SK-N-SH (cell line): Measurements from ENCODE around the gene SETBP1.

ENCODE experiments used
- CHD2 ChIP-seq: fragments of 150-350 bp; IDR thresholded peaks from 2 replicates; pipeline ENCODE4 v1.6.1; 2018; ENCODE audit warnings: low read length; ENCODE audit not compliant: partially characterized antibody
- FOSL2 ChIP-seq: IDR thresholded peaks from 2 replicates; pipeline ENCODE4 v1.4.0; 2012; ENCODE audit warnings: low read depth, mild to moderate bottlenecking, moderate library complexity, borderline replicate concordance
- POLR2AphosphoS5 ChIP-seq: IDR thresholded peaks from 2 replicates; pipeline ENCODE4 v1.6.1; 2012; ENCODE audit warnings: low read depth, low read length
- RAD21 ChIP-seq: IDR thresholded peaks from 2 replicates; pipeline ENCODE4 v1.6.1; 2012; ENCODE audit warnings: mild to moderate bottlenecking, low read length
- RCOR1 ChIP-seq: fragments of 150-350 bp; IDR thresholded peaks from 2 replicates; pipeline ENCODE4 v1.6.1; 2017; ENCODE audit warnings: antibody characterized with exemption, low read length
- RXRA ChIP-seq: IDR thresholded peaks from 2 replicates; pipeline ENCODE4 v1.4.0; 2012; ENCODE audit warnings: low read depth, mild to moderate bottlenecking, borderline replicate concordance
- TAF1 ChIP-seq: IDR thresholded peaks from 2 replicates; pipeline ENCODE4 v1.6.1; 2012; ENCODE audit warnings: low read depth, mild to moderate bottlenecking, low read length, moderate library complexity, borderline replicate concordance
- YY1 ChIP-seq: IDR thresholded peaks from 2 replicates; pipeline ENCODE4 v1.4.0; 2012; ENCODE audit warnings: low read depth, mild to moderate bottlenecking
- TF ChIP-seq, protein P1 (sequence below): fragments of 200-600 bp; sonication (generic); IDR thresholded peaks from 2 replicates; pipeline ENCODE4 v1.6.1; 2017; ENCODE audit warnings: antibody characterized with exemption, mild to moderate bottlenecking, moderate library complexity
- TF ChIP-seq, protein P2 (sequence below): IDR thresholded peaks from 2 replicates; pipeline ENCODE4; 2012
- TF ChIP-seq, protein P3 (sequence below): IDR thresholded peaks from 2 replicates; pipeline ENCODE4 v1.4.0; 2012; ENCODE audit warnings: low read depth, borderline replicate concordance
- TF ChIP-seq, protein P4 (sequence below): IDR thresholded peaks from 2 replicates; pipeline ENCODE4 v1.6.1; 2012; ENCODE audit warnings: mild to moderate bottlenecking, low read depth, low read length, moderate library complexity
- TF ChIP-seq, protein P5 (sequence below): IDR thresholded peaks from 2 replicates; pipeline ENCODE4 v1.4.0; 2012; ENCODE audit warnings: low read depth
- TF ChIP-seq, protein P6 (sequence below): fragments of 150-350 bp; IDR thresholded peaks from 2 replicates; pipeline ENCODE4 v1.6.1; 2017; ENCODE audit warnings: antibody characterized with exemption, low read length, low read depth, borderline replicate concordance

DNA sequence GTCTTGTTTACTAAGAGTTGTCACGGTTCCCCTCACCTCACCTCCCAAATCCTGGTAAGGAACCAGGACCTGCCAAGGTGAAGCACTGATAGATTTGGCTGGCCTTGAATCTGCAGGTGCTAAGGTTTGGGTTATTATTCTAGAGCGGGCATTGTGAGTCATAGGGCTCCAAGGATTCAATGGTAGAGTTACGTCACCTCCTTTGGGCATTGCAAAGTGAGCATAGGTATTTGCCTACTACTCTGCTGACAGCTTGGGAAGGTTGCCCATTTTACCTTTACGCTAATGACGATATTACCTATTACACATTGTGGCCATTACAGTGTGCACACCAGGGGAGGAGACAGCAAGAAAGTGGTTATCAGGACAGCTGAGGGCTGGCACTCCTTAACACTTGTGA is 59.3 kb downstream of the SETBP1 start:
- TF ChIP-seq, protein P1, sequence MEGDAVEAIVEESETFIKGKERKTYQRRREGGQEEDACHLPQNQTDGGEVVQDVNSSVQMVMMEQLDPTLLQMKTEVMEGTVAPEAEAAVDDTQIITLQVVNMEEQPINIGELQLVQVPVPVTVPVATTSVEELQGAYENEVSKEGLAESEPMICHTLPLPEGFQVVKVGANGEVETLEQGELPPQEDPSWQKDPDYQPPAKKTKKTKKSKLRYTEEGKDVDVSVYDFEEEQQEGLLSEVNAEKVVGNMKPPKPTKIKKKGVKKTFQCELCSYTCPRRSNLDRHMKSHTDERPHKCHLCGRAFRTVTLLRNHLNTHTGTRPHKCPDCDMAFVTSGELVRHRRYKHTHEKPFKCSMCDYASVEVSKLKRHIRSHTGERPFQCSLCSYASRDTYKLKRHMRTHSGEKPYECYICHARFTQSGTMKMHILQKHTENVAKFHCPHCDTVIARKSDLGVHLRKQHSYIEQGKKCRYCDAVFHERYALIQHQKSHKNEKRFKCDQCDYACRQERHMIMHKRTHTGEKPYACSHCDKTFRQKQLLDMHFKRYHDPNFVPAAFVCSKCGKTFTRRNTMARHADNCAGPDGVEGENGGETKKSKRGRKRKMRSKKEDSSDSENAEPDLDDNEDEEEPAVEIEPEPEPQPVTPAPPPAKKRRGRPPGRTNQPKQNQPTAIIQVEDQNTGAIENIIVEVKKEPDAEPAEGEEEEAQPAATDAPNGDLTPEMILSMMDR, result no peak
- TF ChIP-seq RCOR1 (no peak), CHD2 (no peak), POLR2AphosphoS5 (no peak), YY1 (no peak), RXRA (no peak), FOSL2 (no peak), TAF1 (no peak), RAD21 (no peak)
- TF ChIP-seq, protein P2, sequence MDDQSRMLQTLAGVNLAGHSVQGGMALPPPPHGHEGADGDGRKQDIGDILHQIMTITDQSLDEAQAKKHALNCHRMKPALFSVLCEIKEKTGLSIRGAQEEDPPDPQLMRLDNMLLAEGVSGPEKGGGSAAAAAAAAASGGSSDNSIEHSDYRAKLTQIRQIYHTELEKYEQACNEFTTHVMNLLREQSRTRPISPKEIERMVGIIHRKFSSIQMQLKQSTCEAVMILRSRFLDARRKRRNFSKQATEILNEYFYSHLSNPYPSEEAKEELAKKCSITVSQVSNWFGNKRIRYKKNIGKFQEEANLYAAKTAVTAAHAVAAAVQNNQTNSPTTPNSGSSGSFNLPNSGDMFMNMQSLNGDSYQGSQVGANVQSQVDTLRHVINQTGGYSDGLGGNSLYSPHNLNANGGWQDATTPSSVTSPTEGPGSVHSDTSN, result no peak
- TF ChIP-seq, protein P3, sequence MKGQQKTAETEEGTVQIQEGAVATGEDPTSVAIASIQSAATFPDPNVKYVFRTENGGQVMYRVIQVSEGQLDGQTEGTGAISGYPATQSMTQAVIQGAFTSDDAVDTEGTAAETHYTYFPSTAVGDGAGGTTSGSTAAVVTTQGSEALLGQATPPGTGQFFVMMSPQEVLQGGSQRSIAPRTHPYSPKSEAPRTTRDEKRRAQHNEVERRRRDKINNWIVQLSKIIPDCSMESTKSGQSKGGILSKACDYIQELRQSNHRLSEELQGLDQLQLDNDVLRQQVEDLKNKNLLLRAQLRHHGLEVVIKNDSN, result no peak
- TF ChIP-seq, protein P4, sequence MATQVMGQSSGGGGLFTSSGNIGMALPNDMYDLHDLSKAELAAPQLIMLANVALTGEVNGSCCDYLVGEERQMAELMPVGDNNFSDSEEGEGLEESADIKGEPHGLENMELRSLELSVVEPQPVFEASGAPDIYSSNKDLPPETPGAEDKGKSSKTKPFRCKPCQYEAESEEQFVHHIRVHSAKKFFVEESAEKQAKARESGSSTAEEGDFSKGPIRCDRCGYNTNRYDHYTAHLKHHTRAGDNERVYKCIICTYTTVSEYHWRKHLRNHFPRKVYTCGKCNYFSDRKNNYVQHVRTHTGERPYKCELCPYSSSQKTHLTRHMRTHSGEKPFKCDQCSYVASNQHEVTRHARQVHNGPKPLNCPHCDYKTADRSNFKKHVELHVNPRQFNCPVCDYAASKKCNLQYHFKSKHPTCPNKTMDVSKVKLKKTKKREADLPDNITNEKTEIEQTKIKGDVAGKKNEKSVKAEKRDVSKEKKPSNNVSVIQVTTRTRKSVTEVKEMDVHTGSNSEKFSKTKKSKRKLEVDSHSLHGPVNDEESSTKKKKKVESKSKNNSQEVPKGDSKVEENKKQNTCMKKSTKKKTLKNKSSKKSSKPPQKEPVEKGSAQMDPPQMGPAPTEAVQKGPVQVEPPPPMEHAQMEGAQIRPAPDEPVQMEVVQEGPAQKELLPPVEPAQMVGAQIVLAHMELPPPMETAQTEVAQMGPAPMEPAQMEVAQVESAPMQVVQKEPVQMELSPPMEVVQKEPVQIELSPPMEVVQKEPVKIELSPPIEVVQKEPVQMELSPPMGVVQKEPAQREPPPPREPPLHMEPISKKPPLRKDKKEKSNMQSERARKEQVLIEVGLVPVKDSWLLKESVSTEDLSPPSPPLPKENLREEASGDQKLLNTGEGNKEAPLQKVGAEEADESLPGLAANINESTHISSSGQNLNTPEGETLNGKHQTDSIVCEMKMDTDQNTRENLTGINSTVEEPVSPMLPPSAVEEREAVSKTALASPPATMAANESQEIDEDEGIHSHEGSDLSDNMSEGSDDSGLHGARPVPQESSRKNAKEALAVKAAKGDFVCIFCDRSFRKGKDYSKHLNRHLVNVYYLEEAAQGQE, result no peak
- TF ChIP-seq, protein P5, sequence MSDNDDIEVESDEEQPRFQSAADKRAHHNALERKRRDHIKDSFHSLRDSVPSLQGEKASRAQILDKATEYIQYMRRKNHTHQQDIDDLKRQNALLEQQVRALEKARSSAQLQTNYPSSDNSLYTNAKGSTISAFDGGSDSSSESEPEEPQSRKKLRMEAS, result no peak
- TF ChIP-seq, protein P6, sequence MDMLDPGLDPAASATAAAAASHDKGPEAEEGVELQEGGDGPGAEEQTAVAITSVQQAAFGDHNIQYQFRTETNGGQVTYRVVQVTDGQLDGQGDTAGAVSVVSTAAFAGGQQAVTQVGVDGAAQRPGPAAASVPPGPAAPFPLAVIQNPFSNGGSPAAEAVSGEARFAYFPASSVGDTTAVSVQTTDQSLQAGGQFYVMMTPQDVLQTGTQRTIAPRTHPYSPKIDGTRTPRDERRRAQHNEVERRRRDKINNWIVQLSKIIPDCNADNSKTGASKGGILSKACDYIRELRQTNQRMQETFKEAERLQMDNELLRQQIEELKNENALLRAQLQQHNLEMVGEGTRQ, result no peak
